Thymus (tissue), 11 donors: Measurements from ENCODE around the gene SLC5A2. TPM values are rescaled to one million over a fixed set of nuclear protein-coding genes. Genes with fewer than 3 reads are reported as not detected.
"Not testable (repeated sequence)": the region's sequence is repeated elsewhere in the genome, so short reads cannot be mapped to it uniquely, and the experiment has no call there.

Source experiments
- DNase-seq, 9 donors: peaks; one replicate each; pipeline ENCODE4 v3.0.0-alpha.2; 2013; ENCODE audit warnings: low spot score in 9 of 9, low read depth in 6 of 9, missing footprints in 1 of 9
- H3K27ac ChIP-seq, 2 donors: one replicate each; pipeline ENCODE4 v1.5.1; 2013; ENCODE audit warnings: control low read depth in 1 of 2, low read depth in 1 of 2, low read length in 1 of 2, mild to moderate bottlenecking in 1 of 2, moderate library complexity in 1 of 2
- H3K27me3 ChIP-seq, 2 donors: one replicate each; pipeline ENCODE4 v1.5.1; 2013; ENCODE audit warnings: low read length in 1 of 2; ENCODE audit not compliant: control insufficient read depth in 2 of 2, insufficient read depth in 1 of 2
- H3K36me3 ChIP-seq, 2 donors: one replicate each; pipeline ENCODE4 v1.5.1; 2013; ENCODE audit warnings: low read length in 1 of 2, mild to moderate bottlenecking in 1 of 2, moderate library complexity in 1 of 2; ENCODE audit not compliant: control insufficient read depth in 2 of 2, insufficient read depth in 2 of 2
- H3K4me1 ChIP-seq, 2 donors: one replicate each; pipeline ENCODE4 v1.5.1; 2013; ENCODE audit warnings: low read length in 2 of 2; ENCODE audit not compliant: control insufficient read depth in 2 of 2, insufficient read depth in 2 of 2
- H3K4me3 ChIP-seq, 2 donors: one replicate each; pipeline ENCODE4 v1.5.1; 2013; ENCODE audit warnings: low read length in 2 of 2, control low read depth in 1 of 2, mild to moderate bottlenecking in 1 of 2
- H3K9me3 ChIP-seq, 2 donors: one replicate each; pipeline ENCODE4 v1.5.1; 2013; ENCODE audit warnings: low read length in 1 of 2, mild to moderate bottlenecking in 1 of 2; ENCODE audit not compliant: control insufficient read depth in 2 of 2, insufficient read depth in 1 of 2
- WGBS: extraction: QIAGEN DNeasy Blood & Tissue Kit; methylation state at CpG from one replicate; pipeline ENCODE4 v1.1.7; 2013; 5-methylcytosine and 5-hydroxymethylcytosine counted together
- polyA plus RNA-seq: library from polyadenylated mRNA; stranded (reverse); fragments of 200-250 nt; gene quantifications from one replicate; pipeline ENCODE4 v1.2.3, GENCODE V29; 2013
- total RNA-seq: library from RNA; stranded (reverse); fragments of 120-200 nt; gene quantifications from one replicate; pipeline ENCODE4 v1.2.4, GENCODE V29; 2013
- donor health status: healthy.

Gene SLC5A2
- total and polyA plus RNA-seq, 2 donors = 0.14 to 2.8 TPM

DNA sequence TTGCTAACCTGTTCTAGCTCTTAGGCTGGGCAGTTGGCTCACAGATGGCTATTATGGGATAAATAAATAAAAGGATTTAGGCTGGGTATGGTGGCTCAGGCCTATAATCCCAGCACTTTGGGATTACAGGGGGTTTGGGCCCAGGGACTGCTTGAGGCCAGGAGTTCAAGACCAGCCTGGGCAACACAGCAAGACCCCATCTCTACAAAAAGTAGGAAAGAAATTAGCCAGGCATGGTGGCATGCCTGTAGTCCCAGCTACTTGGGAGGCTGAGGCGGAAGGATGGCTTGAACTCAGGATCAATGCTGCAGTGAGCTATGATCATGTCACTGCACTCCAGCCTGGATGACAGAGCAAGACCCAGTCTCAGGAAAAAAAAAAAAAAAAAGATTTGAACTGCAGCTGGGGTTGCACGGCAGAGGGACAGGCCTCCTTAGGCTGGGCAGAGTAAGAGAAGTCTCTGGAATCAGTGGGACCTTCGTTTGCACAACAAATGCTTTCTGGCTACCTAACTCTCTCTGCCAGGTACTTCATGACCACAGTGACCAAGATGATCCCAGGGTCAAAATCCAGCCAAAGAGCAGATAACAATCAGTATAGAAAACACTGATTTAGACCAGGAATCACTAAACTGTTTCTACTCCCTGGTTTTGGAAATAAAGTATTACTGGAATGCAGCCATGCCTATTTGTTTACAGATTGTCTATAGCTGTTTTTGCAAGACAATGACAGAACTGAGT lies 18.5 kb downstream of the SLC5A2 start:
- Histone ChIP-seq H3K9me3 (no peaks in the 10 kb centered on the region), H3K4me3 (no peak overlapping the region), H3K36me3 (peaks cover 16 to 21% of the 10 kb centered on the region in 2 donors), H3K4me1 (no peaks in the 10 kb centered on the region), H3K27me3 (no peaks in the 10 kb centered on the region), H3K27ac (no peak overlapping the region)
- no peak for DNase-seq
- WGBS = 100% methylated on average over 3 of the region's 3 CpGs

DNA sequence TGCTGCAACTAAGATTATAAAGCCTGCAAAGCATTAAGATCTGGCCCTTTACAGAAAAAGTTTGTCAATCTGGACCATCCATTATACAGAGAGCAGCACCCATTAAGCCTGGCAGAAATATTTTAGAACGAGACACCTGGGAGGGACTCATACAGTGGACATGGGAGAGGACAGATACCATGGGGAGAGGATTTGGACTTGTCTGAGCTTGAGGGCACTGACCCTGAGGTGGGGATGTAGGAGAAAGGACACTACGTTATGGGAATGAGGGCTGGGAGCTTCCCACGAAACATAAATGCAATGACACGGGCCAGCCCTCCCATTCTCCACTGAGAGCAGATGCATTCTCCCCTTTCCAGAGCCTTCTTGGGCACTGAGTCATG lies 19.0 kb downstream of the SLC5A2 start:
- H3K27ac ChIP-seq = no peak overlapping the region
- WGBS = 98% methylated on average over 4 of the region's 4 CpGs
- peaks cover 12 to 21% of the 10 kb centered on the region in 2 donors for H3K36me3 ChIP-seq
- H3K27me3 ChIP-seq = no peaks in the 10 kb centered on the region
- no peaks in the 10 kb centered on the region for H3K9me3 ChIP-seq
- DNase-seq = no peak
- no peak overlapping the region for H3K4me3 ChIP-seq
- peaks cover 0 to 1% of the 10 kb centered on the region in 2 donors for H3K4me1 ChIP-seq

DNA sequence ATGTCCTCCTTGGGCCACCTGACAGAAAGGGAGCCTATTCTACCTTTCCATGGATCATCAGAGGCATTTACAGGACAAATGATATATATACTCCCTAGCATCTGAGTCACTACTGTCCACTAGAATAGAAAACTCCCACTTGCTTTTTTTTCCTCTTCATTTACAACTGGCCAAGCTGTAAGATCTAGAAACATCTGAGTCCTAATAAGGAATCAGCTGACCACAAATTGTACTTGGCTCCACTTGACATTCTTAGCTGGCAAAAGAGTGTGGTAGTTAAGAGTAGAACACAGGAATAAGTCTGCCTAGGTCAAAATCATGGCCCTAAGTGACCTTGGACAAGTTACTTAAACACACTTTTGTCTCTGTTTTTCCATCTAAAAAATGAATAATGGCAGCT lies 20.1 kb downstream of the SLC5A2 start:
- H3K4me3 ChIP-seq = no peak overlapping the region
- peaks cover 8 to 9% of the 10 kb centered on the region in 2 donors for H3K4me1 ChIP-seq
- H3K9me3 ChIP-seq = no peaks in the 10 kb centered on the region
- no peak for DNase-seq
- H3K36me3 ChIP-seq = peaks cover 8 to 13% of the 10 kb centered on the region in 2 donors
- H3K27me3 ChIP-seq = no peaks in the 10 kb centered on the region
- no peak overlapping the region for H3K27ac ChIP-seq

DNA sequence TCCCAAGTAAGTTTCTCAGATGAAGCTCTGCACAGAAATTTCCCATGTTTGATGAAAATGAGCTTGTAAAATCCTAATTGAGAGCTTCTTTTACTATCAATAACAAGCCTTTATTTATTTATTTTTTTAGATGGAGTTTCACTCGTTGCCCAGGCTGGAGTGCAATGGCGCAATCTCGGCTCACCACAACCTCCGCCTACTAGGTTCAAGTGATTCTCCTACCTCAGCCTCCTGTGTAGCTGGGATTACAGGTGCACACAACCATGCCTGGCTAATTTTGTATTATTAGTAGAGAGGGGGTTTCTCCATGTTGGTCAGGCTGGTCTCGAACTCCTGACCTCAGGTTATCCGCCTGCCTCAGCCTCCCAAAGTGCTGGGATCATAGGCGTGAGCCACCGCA lies 20.6 kb downstream of the SLC5A2 start:
- DNase-seq, H3K27me3 ChIP-seq, H3K9me3 ChIP-seq, H3K36me3 ChIP-seq, H3K4me3 ChIP-seq, H3K27ac ChIP-seq, H3K4me1 ChIP-seq: not testable (repeated sequence)
- 98% methylated on average over 8 of the region's 8 CpGs for WGBS

DNA sequence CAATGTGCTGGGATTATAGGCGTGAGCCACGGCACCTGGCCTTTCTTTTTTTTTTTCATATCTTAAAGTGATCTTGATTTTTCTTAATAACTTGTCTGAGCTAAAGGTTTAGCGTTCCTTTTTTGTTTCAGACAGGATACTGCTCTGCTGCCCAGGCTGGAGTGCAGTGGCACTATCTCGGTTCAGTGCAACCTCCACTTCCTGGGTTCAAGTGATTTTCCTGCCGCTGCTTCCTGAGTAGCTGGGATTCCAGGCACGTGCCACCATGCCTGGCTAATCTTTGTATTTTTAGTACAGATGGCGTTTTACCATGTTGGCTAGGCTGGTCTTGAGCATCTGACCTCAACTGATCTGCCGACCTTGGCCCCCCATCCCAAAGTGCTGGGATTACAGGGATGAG lies 21.2 kb downstream of the SLC5A2 start:
- 56% methylated on average over 8 of the region's 8 CpGs for WGBS
- no peak overlapping the region for H3K27ac ChIP-seq
- no peaks in the 10 kb centered on the region for H3K9me3 ChIP-seq
- H3K27me3 ChIP-seq = no peaks in the 10 kb centered on the region
- no peak for DNase-seq
- peaks cover 8 to 14% of the 10 kb centered on the region in 2 donors for H3K4me1 ChIP-seq
- peaks cover 3 to 8% of the 10 kb centered on the region in 2 donors for H3K36me3 ChIP-seq
- no peak overlapping the region for H3K4me3 ChIP-seq

DNA sequence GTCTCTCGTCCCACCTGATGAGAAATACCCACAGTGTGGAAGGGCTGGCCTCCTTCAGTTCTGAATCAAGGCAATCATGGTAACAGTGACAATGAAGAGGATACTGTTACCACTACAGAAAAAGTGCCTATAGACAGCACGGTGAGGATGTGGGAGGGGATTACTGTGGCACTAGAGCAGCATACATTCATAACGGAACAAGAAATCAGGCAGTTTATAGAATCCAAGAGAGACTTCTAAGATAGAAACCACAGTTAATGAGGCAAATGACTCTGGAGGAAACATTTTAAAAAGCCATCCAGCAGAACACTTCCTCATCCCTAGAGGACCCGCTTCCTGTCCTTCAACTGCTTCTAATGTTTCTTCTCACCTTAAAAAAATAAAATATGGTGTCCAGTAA lies 22.6 kb downstream of the SLC5A2 start:
- Histone ChIP-seq H3K4me1 (peaks cover 8 to 16% of the 10 kb centered on the region in 2 donors), H3K9me3 (no peaks in the 10 kb centered on the region), H3K36me3 (peaks cover 2% of the 10 kb centered on the region in 2 donors), H3K27ac (no peak overlapping the region), H3K4me3 (no peak overlapping the region), H3K27me3 (no peaks in the 10 kb centered on the region)
- WGBS = 48% methylated on average over 4 of the region's 4 CpGs
- no peak for DNase-seq

DNA sequence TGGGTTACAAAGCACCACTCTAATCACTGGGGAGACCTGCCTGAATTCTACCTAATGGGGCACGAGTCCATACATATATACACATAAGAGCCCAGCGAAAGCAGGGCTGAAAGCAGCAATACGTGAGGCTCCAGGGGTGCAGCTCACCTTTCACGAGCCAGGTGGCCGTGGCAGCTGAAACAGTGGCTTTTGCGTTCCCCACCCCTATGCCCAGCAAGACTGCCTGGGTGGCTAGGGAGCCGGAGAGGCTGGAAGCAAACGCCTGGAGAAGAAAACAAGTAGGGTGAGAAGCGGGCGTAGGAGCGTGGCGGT lies 24.6 kb downstream of the SLC5A2 start:
- no peaks in the 10 kb centered on the region for H3K27me3 ChIP-seq
- peak overlapping the region; percentile 84 to 89 for H3K27ac ChIP-seq
- H3K9me3 ChIP-seq = no peaks in the 10 kb centered on the region
- no peaks in the 10 kb centered on the region for H3K36me3 ChIP-seq
- 4% methylated on average over 12 of the region's 12 CpGs for WGBS
- H3K4me1 ChIP-seq = peaks cover 8 to 16% of the 10 kb centered on the region in 2 donors
- DNase-seq = peak in 2 of 9 donors; percentile 1 to 44
- peak overlapping the region; percentile 92 to 95 for H3K4me3 ChIP-seq

DNA sequence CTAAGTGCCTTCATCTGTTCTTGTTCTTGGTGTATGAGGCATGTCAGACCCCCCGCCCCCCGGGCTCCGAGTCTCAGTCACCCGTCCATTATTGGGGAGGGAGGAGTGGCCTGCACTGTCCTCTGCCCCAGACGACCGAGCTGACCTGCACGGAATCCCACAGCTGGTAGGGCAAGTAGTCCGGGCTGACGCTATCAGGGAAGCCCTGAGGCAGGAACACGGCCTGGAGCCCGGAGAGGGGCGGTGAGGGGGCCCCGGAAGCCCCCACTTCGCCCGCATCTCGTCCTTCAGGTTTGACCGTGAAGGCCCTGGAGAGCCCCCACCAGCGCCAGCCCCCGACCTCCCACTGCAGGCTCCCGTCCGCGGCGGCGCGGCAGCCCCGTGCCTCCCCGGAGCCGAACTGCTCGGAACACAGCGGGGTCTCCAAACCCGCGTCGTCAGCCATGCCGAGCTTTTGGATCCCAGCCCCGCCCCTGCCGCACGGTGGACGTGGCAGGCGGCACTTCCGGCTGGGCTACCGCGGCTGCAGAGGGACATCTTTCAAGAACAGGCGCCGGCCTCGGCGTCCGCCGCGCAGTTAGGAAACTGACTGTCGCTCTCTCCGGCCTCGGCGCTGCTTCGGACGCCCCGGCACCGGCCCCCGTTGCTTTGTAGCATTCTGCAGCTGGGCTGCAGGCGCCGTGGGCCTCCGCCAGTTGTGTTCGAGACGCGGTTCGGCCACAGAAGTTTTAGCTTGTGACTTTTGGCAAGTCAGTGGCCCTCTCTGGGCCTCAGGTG lies 25.2 kb downstream of the SLC5A2 start, which contains the start of gene RUSF1:
RUSF1 (minus strand) TSS at position 463 of the 777 bp plus-strand sequence; CDS start at position 445, 18 bp downstream.
- peak; percentile 58 to 93 (median 82) for DNase-seq
- Histone ChIP-seq H3K27me3 (no peaks in the 10 kb centered on the region), H3K27ac (peak within 1 kb of the TSS; percentile 84 to 89), H3K36me3 (no peaks in the 10 kb centered on the region), H3K4me3 (peak within 1 kb of the TSS; percentile 92 to 95), H3K4me1 (peaks cover 8 to 16% of the 10 kb centered on the region in 2 donors), H3K9me3 (no peaks in the 10 kb centered on the region)
- under 1% methylated on average over 65 of the region's 65 CpGs for WGBS

DNA sequence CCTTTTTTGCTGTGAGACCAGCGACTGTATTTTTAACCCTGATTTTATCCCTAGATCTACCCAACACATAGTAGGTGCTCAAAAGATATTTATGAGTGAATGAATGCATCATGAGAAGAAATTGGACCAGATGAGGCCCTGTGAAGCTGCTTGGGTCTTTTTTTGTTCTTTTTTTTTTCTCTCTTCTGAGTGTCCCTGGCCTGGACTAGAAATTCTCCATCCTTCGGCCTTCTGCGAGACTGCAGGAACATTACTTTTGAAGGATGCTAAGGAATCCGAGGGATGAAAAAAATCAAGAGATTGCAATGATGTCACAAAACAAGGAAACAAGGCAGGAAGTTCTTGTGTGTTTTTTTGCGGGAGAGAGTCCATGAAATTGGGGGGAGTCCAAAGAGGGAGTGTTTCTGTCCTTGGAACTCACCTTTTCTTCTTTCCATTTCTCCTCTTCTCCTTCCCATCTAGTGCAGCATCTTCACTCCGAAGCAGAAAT lies 25.8 kb downstream of the SLC5A2 start:
- DNase-seq = peak in 2 of 9 donors; percentile 23 to 37
- Histone ChIP-seq H3K27ac (peak overlapping the region; percentile 84 to 89), H3K4me1 (peaks cover 8 to 16% of the 10 kb centered on the region in 2 donors), H3K9me3 (no peaks in the 10 kb centered on the region), H3K27me3 (no peaks in the 10 kb centered on the region), H3K36me3 (no peaks in the 10 kb centered on the region), H3K4me3 (peak overlapping the region; percentile 92 to 95)
- 18% methylated on average over 6 of the region's 6 CpGs for WGBS
